ENCODE results near the gene ANHX. TPM values are rescaled to one million over a fixed set of nuclear protein-coding genes. Genes with fewer than 3 reads are reported as not detected.

ANHX gene
- total and polyA plus RNA-seq, 12 donors, result not detected

- Histone ChIP-seq H3K27me3 (no peaks in the 10 kb centered on the region), H3K9me3 (replicated peaks in 1 of 3) (no peaks in the 10 kb centered on the region), H3K4me3 (no peak overlapping the region), H3K36me3 (replicated peaks in 1 of 2) (no peaks in the 10 kb centered on the region), H3K4me1 (replicated peaks in 1 of 2) (no peaks in the 10 kb centered on the region), H3K27ac (no peak overlapping the region)
- intact Hi-C loops (cut with DNase I), result no loop called here
- TF ChIP-seq CTCF (IDR thresholded peaks at IDR 0.05) (no peak), POLR2A (IDR thresholded peaks at IDR 0.05) (no peak)
- 74 to 93% (median 81%) methylated on average over 7 to 18 of the region's 18 CpGs for WGBS, 4 donors
- peak in 1 of 7 donors; percentile 38 for DNase-seq
These were observed 1.6 kb downstream of the ANHX start for GRCh38 chr12:133233993-133234564.

GRCh38 chr12:133233006-133233405, 2.7 kb downstream of the ANHX start:
- no peak for TF ChIP-seq CTCF (IDR thresholded peaks at IDR 0.05)
- TF ChIP-seq POLR2A (IDR thresholded peaks at IDR 0.05), result no peak
- intact Hi-C loops (cut with DNase I), result no loop called here
- H3K36me3 ChIP-seq (replicated peaks in 1 of 2), result no peaks in the 10 kb centered on the region
- no peaks in the 10 kb centered on the region for H3K27me3 ChIP-seq
- H3K4me3 ChIP-seq, result no peak overlapping the region
- 76 to 82% (median 79%) methylated on average over 6 of the region's 6 CpGs for WGBS, 4 donors
- H3K27ac ChIP-seq, result no peak overlapping the region
- no peaks in the 10 kb centered on the region for H3K9me3 ChIP-seq (replicated peaks in 1 of 3)
- DNase-seq, result peak in 1 of 7 donors; percentile 30
- H3K4me1 ChIP-seq (replicated peaks in 1 of 2), result no peaks in the 10 kb centered on the region

- DNase-seq, result no peak
- 50 to 80% (median 70%) methylated on average over 3 of the region's 3 CpGs for WGBS, 4 donors
- intact Hi-C loops (cut with DNase I), result no loop called here
These were observed 4.7 kb downstream of the ANHX start for GRCh38 chr12:133231001-133231400.

GRCh38 chr12:133227281-133227852, 8.3 kb downstream of the ANHX start:
- TF ChIP-seq POLR2A (IDR thresholded peaks at IDR 0.05) (no peak), CTCF (IDR thresholded peaks at IDR 0.05) (no peak)
- H3K36me3 ChIP-seq (replicated peaks in 1 of 2), result no peaks in the 10 kb centered on the region
- no peak overlapping the region for H3K4me3 ChIP-seq
- 66 to 73% (median 72%) methylated on average over 2 to 7 of the region's 7 CpGs; no CpG with 5 or more reads in 1 of the 4 donors for WGBS, 4 donors
- DNase-seq, result peak in 1 of 7 donors; percentile 28
- no peaks in the 10 kb centered on the region for H3K27me3 ChIP-seq
- H3K9me3 ChIP-seq (replicated peaks in 1 of 3), result no peaks in the 10 kb centered on the region
- no peak overlapping the region for H3K27ac ChIP-seq
- H3K4me1 ChIP-seq (replicated peaks in 1 of 2), result no peaks in the 10 kb centered on the region
- intact Hi-C loops (cut with DNase I), result no loop called here

More at GRCh38 chr12:133231001-133231400, 4.7 kb downstream of the ANHX start:
- H3K27ac ChIP-seq, result no peak overlapping the region
- TF ChIP-seq POLR2A (IDR thresholded peaks at IDR 0.05) (no peak), CTCF (IDR thresholded peaks at IDR 0.05) (no peak)
- no peaks in the 10 kb centered on the region for H3K4me1 ChIP-seq (replicated peaks in 1 of 2)
- no peaks in the 10 kb centered on the region for H3K27me3 ChIP-seq
- no peak overlapping the region for H3K4me3 ChIP-seq
- no peaks in the 10 kb centered on the region for H3K9me3 ChIP-seq (replicated peaks in 1 of 3)
- no peaks in the 10 kb centered on the region for H3K36me3 ChIP-seq (replicated peaks in 1 of 2)

Data from adrenal gland (tissue), 12 donors.